ENCODE data around the gene LENEP.

GRCh38 chr1:155012026-155012546, 18.7 kb downstream of the LENEP start:
- TF ChIP-seq RFX5 (IDR thresholded peaks at IDR 0.05), result no peak
- TF ChIP-seq, protein P1, sequence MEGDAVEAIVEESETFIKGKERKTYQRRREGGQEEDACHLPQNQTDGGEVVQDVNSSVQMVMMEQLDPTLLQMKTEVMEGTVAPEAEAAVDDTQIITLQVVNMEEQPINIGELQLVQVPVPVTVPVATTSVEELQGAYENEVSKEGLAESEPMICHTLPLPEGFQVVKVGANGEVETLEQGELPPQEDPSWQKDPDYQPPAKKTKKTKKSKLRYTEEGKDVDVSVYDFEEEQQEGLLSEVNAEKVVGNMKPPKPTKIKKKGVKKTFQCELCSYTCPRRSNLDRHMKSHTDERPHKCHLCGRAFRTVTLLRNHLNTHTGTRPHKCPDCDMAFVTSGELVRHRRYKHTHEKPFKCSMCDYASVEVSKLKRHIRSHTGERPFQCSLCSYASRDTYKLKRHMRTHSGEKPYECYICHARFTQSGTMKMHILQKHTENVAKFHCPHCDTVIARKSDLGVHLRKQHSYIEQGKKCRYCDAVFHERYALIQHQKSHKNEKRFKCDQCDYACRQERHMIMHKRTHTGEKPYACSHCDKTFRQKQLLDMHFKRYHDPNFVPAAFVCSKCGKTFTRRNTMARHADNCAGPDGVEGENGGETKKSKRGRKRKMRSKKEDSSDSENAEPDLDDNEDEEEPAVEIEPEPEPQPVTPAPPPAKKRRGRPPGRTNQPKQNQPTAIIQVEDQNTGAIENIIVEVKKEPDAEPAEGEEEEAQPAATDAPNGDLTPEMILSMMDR (IDR thresholded peaks at IDR 0.05), result no peak
- TF ChIP-seq POLR2A (IDR thresholded peaks at IDR 0.05; ENCODE audit: low read length), result no peak
- TF ChIP-seq MYC (IDR thresholded peaks at IDR 0.05; ENCODE audit: borderline replicate concordance, low read length), result no peak
- peak; percentile 58 for TF ChIP-seq MAX (IDR thresholded peaks at IDR 0.05)
- no peak for TF ChIP-seq ELK1 (IDR thresholded peaks at IDR 0.05; ENCODE audit: low read depth, low read length)

Data from A549 (cell line).